ENCODE measurements around the gene CREB3L1. TPM values are rescaled to one million over a fixed set of nuclear protein-coding genes. Genes with fewer than 3 reads are reported as not detected.

Gene CREB3L1
- total RNA-seq (2014; rRNA removed) = 1.1 and 1.4 TPM in 2 replicates
- percentile 59 among the genes with signal in this experiment for Bru-seq, nascent RNA
- percentile 65 among the genes with signal in this experiment for BruChase-seq, experiment 1, labeled RNA remaining after a 6-hour chase
- BruChase-seq, experiment 2, labeled RNA remaining after a 2-hour chase = percentile 74 among the genes with signal in this experiment
- long read RNA-seq, transcript CREB3L1-206 (12 exons, 2,687 nt) = major isoform, 52 of 98 reads
- long read RNA-seq, partial matches to known transcripts = 31 of 98 reads
- long read RNA-seq, other reads (novel, unspliced or antisense) = 15 of 98 reads

GRCh38 chr11:46277622-46278386 is at the start of gene CREB3L1:
Gene CREB3L1 (plus strand): TSS chr11:46277662. CDS start chr11:46278112, 450 bp downstream.
- Histone ChIP-seq H3K9me2 (replicated peaks; ENCODE audit: low read length) (no peaks in the 10 kb centered on the region), H3F3A (ENCODE audit: low read length, unreplicated experiment) (peaks cover 5% of the 10 kb centered on the region), H3K4me2 (ENCODE audit: low read length) (peak within 1 kb of the TSS; percentile 79), H3K27ac (ENCODE audit: low read length) (no peak within 1 kb of the TSS), H3K79me2 (ENCODE audit: low read length) (no peaks in the 10 kb centered on the region), H3K9ac (ENCODE audit: low read length) (no peak within 1 kb of the TSS), H3K27me3 (ENCODE audit: low read length) (peaks cover 13% of the 10 kb centered on the region), H4K20me1 (ENCODE audit: low read length) (no peaks in the 10 kb centered on the region), H3K36me3 (ENCODE audit: low read depth, low read length) (no peaks in the 10 kb centered on the region), H3K4me3 (ENCODE audit: low read length) (peak within 1 kb of the TSS; percentile 63), H2AFZ (ENCODE audit: low read length) (peak within 1 kb of the TSS; percentile 56; the same call in 1 of the 2 replicates), H3K9me3 (ENCODE audit: low read length) (no peaks in the 10 kb centered on the region), H3K4me1 (ENCODE audit: insufficient read depth, low read length) (peaks cover 21% of the 10 kb centered on the region)
- CTCF ChIA-PET = interaction anchor here (0.6 kb wide), 2 partner anchors 305 to 545 kb away, joined by 4 read pairs; no protein-coding TSS in a partner anchor
- BruUV-seq (replicated peaks) = no TSS peak
- intact Hi-C loops (cut with micrococcal nuclease) = no loop called here
- DNase-seq = no peak
- TF ChIP-seq EZH2phosphoT487 (IDR thresholded peaks at IDR 0.05; ENCODE audit: borderline replicate concordance, low read length) (no peak), CTCF (conservative IDR thresholded peaks at IDR 0.05; ENCODE audit: low read depth, low read length) (no peak), EZH2 (IDR thresholded peaks at IDR 0.05; ENCODE audit: low read length, unreplicated experiment) (peak; percentile 58)
- POLR2A ChIA-PET (ENCODE audit: unreplicated experiment) = interaction anchor here (0.6 kb wide), 1 partner anchor 28 kb away, joined by 7 read pairs; no protein-coding TSS in a partner anchor
- 0 out of 2 replicates have a peak, but pooled peaks have one; percentile 2 for ATAC-seq

GRCh38 chr11:46229230-46229629 is 48.2 kb upstream of the CREB3L1 start:
- Histone ChIP-seq H3F3A (ENCODE audit: low read length, unreplicated experiment) (no peaks in the 10 kb centered on the region), H3K36me3 (ENCODE audit: low read depth, low read length) (no peaks in the 10 kb centered on the region), H3K27ac (ENCODE audit: low read length) (no peak overlapping the region), H3K4me3 (ENCODE audit: low read length) (no peak overlapping the region), H4K20me1 (ENCODE audit: low read length) (no peaks in the 10 kb centered on the region), H3K4me2 (ENCODE audit: low read length) (no peak overlapping the region), H3K4me1 (ENCODE audit: insufficient read depth, low read length) (no peaks in the 10 kb centered on the region), H3K9me2 (replicated peaks; ENCODE audit: low read length) (no peaks in the 10 kb centered on the region), H3K27me3 (ENCODE audit: low read length) (no peaks in the 10 kb centered on the region), H3K79me2 (ENCODE audit: low read length) (no peaks in the 10 kb centered on the region), H3K9ac (ENCODE audit: low read length) (no peak overlapping the region), H2AFZ (ENCODE audit: low read length) (no peak overlapping the region), H3K9me3 (ENCODE audit: low read length) (no peaks in the 10 kb centered on the region)
- POLR2A ChIA-PET (ENCODE audit: unreplicated experiment) = no interaction called here
- CTCF ChIA-PET = no interaction called here
- ATAC-seq = no peak
- no peak for DNase-seq
- intact Hi-C loops (cut with micrococcal nuclease) = no loop called here
- BruUV-seq (replicated peaks) = no TSS peak
- no peak for TF ChIP-seq EZH2phosphoT487 (IDR thresholded peaks at IDR 0.05; ENCODE audit: borderline replicate concordance, low read length)
- TF ChIP-seq CTCF (conservative IDR thresholded peaks at IDR 0.05; ENCODE audit: low read depth, low read length) = no peak
- no peak for TF ChIP-seq EZH2 (IDR thresholded peaks at IDR 0.05; ENCODE audit: low read length, unreplicated experiment)
